HG03575 (cell line): Measurements from ENCODE around the gene MTMR3.

Experiments used
- ATAC-seq: cut with Tn5 transposase; IDR thresholded peaks from one replicate; pipeline ENCODE4 v1.9.1; 2021; ENCODE audit not compliant: unreplicated experiment, insufficient number of reproducible peaks, low FRiP score; ENCODE audit errors: extremely low read depth

The MTMR3 gene

GRCh38 chr22:29907753-29908515 lies 25.0 kb downstream of the MTMR3 start:
- no peak for ATAC-seq

- no peak for ATAC-seq
Observed at GRCh38 chr22:29912141-29912540, 29.2 kb downstream of the MTMR3 start.

- ATAC-seq, result no peak
Observed at GRCh38 chr22:29912605-29913398, 29.8 kb downstream of the MTMR3 start.

GRCh38 chr22:29914165-29914564 lies 31.2 kb downstream of the MTMR3 start:
- ATAC-seq, result no peak

- no peak for ATAC-seq
Observed at GRCh38 chr22:29914991-29915533, 32.1 kb downstream of the MTMR3 start.

GRCh38 chr22:29916007-29916544 lies 33.1 kb downstream of the MTMR3 start:
- no peak for ATAC-seq

- ATAC-seq, result no peak
Observed at GRCh38 chr22:29917052-29917902, 34.3 kb downstream of the MTMR3 start.

GRCh38 chr22:29925402-29925801 lies 42.4 kb downstream of the MTMR3 start:
- no peak for ATAC-seq

- no peak for ATAC-seq
Observed at GRCh38 chr22:29926057-29926456, 43.1 kb downstream of the MTMR3 start.

GRCh38 chr22:29932136-29932535 lies 49.2 kb downstream of the MTMR3 start:
- ATAC-seq, result no peak

- ATAC-seq, result no peak
Observed at GRCh38 chr22:29933619-29934018, 50.6 kb downstream of the MTMR3 start.

GRCh38 chr22:29934596-29934995 lies 51.6 kb downstream of the MTMR3 start:
- no peak for ATAC-seq

GRCh38 chr22:29936186-29936585 lies 53.2 kb downstream of the MTMR3 start:
- ATAC-seq, result no peak

- no peak for ATAC-seq
Observed at GRCh38 chr22:29937940-29938693, 55.1 kb downstream of the MTMR3 start.

GRCh38 chr22:29940526-29940925 lies 57.6 kb downstream of the MTMR3 start:
- no peak for ATAC-seq

- ATAC-seq, result no peak
Observed at GRCh38 chr22:29944339-29944738, 61.4 kb downstream of the MTMR3 start.

- ATAC-seq, result no peak
Observed at GRCh38 chr22:29945435-29945834, 62.5 kb downstream of the MTMR3 start.

GRCh38 chr22:29946220-29946619 lies 63.2 kb downstream of the MTMR3 start:
- no peak for ATAC-seq
